ENCODE measurements around the gene UBAC2.

Gene UBAC2

DNA sequence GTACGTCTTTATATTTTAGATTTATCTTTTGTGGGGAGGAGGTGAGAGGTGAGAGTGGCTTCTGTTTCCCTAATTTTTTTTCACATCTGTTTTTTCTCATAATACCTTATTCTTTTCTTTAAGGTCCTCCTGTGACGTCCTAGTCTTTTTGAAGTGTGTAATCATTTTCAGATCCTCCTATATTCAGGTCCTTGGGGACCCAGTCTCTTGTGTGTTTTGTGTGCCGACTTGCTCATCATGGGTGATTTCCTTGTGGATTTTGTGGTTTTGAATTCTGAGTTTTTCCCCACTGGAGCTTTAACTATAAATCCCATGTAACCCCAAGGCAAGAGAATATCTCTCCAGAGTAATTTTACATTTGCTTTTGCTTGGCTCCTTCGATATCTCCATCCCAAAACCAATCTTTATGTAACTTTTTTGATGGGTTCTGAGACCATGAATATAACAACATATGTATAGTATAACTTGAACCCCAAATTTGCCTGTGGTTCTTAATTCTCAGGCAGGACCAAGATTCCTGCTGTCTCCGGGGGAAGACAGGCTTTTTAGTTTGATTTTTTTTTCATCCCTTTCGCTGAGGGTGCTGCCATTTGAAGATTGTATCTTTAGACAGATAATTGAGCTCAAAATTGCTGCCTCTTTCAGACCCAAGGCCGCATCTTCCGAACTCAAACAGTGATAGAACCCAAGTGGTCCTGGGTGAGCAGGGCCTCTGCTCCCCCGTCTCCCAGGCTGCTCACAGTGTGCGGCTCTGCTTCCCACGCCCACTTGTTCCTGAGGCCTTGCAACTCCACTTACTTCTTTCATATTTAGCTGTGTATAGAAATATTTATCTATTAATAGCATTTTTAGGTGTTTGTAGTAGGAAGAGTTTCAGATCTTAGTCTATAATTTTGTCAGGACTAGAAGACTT, 165.7 kb downstream of the UBAC2 start:
- no peak for DNase-seq

DNA sequence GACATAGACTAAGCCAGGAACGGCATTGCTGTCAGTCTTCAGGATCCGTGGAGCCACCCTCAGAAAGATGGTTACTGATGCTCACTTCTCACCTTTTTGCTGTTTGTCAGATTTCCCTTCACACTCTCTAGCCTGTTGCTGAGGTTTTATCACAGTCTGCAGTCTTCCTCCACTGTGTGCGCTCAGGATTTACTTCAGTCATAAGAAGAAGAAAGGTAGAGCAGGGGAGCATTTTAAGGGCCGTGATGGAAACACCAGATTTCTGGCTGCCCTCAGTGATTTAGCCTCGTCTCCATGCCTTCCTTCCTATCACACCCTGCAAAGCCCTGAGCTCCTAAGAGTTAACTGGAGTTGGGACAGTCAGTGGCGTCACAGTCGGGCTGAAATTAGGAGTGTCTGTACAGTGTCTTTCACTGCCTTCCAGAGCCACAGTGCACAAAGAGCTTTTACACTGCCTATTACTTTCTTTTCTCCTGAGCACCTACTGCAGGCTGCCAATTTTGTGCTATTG, 166.5 kb downstream of the UBAC2 start:
- DNase-seq, result no peak

DNA sequence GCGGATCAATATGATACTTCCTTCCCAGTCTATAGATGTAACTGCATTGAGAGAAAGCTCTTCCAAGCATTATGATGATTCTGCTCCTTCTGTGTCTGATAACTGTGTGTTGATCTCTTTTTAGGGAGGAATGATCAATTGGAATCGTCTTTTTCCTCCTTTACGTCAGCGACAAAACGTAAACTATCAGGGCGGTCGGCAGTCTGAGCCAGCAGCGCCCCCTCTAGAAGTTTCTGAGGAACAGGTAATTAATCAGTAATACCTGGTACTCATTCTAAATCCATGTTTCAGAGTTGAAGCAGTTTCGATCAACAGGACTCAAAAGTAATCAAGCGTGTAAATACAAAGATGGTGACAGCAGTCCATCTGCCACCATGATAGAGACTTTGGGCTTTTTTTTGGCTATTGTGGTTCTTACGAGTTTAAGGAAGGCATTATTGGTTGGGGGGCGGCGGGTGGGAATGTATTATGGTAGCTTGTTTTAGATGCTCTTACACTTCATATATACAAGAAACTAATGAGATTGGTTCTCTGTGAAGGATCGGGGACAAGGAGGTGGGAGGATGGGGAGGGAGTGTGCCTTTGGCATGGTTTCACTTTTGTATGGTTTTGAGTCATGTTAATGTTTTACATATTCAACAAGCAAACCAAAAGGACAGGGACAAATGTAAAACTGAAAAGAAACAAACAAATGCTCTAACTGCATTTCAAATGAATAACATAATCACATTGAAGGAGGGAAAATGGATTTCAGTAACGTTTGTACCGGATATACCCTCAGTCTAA, 167.2 kb downstream of the UBAC2 start:
- no peak for DNase-seq

DNA sequence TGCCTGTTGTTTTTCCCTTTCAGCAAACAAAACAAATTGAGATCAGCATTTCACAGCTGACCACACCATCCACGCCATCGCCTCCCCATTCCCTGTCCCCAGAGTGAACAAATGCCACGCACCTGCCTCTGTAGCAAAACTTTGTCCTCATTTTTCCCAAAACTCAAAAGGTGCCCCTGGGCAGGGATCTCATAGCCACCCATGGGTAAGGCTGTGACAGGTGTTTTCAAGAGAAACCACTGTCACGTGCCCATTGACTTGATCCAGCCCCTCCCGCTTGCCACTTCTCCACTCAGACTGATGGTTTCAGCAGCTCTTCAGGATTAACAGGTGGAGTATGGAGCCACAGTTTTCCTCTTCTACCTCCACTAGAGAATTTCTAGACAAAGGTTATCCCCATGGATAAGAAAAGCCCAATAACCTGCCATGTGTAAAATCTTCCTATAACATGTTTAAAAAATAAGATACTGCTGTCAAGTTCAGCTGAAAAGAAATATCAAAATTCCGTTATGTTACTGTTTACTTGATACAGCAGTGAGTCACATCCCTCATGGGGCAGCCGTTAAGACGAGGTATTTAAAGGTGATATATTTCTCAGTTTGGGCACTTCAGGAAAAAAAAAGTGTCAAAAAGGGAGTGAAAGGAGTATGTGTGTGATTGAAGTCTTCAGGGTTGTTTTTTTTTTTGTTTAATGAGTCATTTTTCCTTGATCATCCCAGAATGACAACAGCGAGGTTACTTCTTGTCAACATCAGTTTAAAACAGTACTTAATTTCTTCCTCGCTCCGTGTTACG, 170.0 kb downstream of the UBAC2 start:
- no peak for DNase-seq

DNA sequence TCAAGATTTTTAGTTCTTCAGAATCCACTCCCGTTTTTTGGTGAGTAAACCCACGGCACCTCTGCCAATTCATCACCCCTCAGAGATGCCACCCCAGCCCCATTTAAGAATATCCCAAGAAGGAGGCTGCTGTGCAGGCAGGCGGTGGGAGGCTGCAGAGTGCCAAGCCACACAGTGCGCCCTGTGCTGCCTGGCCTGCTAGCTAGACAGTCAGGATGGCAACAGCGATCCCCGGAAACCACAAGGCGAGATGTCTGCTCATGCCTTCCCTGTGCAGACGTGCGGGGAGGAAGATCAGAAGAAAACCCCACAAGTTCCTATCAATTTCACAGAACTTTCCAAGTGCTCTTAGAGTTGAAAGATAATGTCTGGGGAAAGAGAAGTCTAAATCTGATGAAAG, 171.3 kb downstream of the UBAC2 start:
- no peak for DNase-seq

DNA sequence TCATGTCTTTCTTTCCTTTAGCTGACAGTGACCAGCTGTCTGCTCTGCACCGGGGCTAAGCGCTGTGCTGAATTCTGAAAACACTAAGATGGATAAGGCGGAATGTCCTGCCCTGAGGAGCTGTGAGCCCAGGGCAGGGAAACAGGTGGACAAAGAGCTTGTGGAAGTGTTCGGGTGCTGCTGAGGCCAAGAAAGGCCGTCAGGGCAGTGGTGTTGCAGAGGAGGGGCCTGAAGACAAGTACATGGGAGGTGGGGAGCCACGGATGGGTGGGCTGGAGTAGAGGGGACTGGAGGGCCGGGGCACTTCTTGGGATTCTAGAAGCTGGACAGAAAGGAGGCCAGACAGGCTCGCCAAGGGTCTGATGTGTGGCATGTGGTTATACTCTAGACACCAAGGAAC, 172.8 kb downstream of the UBAC2 start:
- DNase-seq, result no peak

DNA sequence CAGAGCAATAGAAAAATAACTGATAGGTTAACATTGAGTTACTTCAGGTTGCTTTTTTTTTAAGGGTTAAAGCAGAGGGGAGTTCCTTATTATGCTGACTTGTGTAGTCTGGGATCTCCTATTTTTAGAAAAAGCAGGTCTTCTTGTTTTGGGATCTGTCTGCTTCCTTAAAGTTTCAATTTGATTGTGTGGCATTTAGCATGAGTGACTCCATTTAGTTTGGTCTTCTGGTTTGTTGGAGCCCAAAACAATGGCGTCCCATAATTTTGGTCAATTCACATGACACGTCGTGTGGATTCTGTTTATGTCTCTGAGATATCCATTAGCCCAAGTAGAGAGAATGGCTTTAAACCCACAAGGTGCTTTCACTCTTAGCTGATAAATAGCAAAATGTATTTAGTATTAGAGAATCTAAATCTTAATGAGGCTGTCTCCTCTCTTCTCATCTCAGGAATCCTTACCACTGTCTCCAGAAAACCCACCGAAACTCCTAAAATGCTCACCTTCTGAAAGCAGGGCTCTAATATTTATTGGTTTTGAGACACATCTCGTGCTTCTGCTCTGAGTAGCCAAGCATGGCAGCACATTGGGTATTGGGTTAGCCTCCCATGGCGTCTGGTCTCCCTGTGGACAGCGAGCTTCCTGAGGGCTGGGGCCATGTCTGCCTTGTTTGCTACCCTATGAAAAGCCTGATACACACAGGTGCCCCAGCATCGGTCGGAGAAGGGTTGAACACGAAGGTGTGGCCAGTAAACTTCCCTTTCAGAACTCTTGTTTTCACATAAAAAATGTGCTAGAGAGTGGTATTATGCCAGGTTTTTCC, 173.7 kb downstream of the UBAC2 start:
- no peak for DNase-seq

DNA sequence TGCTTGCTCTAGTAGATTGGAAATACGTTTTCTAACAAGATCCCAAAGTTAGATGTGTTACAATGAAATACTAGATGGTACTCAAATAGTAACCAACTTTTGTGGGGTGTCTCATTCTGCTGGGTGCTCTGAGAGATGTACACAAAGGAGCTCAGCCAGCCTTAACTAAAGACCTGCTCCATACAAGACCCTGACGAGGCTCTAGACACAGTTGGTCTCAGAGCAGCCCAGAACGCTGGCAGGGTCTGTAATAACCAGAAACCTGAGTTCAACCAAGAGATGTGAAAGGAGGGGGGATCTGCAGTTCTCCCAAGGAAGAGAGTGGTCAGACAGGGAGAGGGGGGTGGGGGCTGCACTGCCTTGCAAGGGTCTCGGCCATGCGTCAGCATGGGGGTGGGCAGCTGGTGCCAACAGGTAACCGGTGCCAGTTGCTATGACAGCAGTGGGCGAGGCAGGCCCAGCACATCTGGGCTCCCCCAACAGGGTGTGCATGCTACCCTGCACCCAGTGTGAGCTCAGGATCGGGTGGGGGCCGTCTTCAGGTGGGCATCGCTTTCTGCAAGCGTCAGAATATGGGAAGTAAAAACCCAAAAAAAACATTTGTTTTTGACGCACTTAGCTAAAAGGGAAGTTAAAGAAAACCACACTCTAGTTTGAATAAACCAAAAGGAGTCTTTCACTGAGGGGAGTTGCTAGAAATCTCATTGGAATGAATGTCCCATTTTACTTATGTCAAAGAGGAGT, 174.5 kb downstream of the UBAC2 start:
- DNase-seq, result no peak

DNA sequence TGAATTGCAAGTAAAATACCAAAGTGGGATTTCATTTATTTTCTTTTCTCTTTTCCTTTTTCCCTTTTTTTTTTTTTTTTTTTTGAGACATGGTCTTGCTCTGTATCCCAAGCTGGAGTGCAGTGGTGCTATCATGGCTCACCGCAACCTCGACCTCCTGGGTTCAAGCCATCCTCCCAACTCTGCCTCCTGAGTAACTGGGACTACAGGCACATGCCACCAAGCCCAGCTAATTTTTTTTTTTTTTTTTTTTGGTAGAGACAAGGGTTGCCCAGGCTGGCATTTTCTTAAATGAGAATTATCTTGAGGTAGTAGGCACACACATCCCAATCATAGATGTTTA, 175.1 kb downstream of the UBAC2 start:
- DNase-seq, result no peak

DNA sequence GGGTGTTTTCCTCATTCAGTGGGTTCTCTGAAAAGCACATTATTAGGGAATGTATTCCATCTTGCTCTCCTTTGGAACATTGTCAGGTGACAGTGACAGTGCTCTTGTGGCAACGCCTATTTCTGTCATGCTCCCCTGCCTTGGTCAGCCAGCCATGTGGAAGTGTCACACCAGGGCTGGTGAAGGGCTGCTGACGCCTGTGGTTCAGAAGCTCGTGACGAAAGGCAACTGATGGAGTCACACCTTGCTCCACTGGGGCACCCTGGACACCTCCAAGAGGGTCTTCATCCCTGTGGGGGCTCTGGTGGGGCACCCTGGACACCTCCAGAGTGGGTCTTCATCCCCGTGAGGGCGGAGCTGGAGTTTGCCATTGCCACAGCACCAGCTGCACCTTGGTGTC, 175.5 kb downstream of the UBAC2 start:
- no peak for DNase-seq

DNA sequence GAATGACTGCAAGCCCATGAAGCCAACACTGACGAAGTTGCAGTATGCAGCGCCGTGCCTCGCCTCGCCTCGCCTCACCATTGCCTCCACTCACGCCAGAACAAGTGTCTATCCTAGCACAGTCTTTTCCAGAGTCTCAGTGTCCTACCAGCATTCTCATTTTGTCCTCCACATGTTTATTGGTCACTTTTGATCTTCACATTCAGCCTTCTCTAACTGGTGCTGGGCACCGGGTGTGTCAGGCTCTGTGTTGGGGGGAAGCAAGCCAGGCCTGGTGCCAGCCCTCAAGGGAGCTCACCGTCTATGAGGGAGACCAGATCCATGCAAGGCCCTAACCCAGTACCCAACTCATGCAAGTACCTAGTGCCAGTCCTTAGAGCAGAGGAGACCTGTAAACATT, 176.3 kb downstream of the UBAC2 start:
- no peak for DNase-seq

DNA sequence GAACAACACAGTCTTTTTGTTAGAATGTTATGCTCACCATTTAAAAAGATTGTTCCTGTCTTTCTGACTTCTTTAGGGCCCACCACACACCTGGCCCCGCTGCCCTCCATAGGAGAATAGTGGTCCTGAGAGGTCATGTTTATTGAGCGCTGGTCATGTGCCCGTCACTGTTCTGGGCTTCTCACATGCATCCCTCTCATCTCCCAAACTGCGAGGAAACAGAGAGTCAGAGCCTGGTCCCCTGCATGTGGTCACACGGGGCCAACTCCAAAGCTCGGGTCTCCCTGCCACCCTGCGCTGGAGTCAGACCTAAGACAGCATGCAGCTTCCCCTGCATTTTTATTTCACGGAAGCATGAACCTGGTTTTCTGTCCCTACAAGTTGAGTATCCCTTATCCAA, 177.0 kb downstream of the UBAC2 start:
- DNase-seq, result no peak

DNA sequence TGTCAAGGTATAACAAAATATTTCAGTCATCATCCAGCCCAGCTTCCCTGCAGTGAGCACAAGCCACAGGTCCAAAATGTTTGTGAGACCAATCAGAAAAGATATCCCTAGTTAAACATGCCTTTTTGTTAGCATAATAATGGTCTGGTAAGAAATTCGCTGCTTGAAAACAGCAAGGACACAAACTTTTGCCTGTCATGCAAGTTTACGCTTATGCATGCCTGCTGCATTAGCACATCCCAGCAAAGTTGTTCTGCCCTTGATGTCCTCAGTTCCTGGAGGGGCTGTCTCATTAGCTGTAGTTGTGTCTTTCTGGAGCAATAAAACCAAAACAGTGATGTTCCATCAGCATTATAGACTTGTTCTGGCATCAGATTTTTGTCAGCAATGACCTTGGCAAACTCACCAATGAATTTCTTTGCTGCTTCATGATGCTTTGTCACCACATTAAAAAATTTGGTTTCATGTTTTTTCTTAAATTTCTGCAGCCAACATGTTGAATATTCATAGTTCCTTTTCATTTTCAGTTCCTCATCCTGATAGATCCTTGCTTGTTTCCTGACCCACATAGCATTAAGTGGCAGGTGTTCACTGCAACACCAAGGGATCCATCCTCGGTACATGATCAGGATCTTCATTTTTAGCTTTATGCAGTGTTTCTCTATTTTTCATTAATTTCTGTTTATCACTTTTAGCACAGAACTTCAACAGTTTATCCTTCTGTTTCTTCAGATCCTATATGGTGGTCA, 178.5 kb downstream of the UBAC2 start:
- DNase-seq, result no peak

DNA sequence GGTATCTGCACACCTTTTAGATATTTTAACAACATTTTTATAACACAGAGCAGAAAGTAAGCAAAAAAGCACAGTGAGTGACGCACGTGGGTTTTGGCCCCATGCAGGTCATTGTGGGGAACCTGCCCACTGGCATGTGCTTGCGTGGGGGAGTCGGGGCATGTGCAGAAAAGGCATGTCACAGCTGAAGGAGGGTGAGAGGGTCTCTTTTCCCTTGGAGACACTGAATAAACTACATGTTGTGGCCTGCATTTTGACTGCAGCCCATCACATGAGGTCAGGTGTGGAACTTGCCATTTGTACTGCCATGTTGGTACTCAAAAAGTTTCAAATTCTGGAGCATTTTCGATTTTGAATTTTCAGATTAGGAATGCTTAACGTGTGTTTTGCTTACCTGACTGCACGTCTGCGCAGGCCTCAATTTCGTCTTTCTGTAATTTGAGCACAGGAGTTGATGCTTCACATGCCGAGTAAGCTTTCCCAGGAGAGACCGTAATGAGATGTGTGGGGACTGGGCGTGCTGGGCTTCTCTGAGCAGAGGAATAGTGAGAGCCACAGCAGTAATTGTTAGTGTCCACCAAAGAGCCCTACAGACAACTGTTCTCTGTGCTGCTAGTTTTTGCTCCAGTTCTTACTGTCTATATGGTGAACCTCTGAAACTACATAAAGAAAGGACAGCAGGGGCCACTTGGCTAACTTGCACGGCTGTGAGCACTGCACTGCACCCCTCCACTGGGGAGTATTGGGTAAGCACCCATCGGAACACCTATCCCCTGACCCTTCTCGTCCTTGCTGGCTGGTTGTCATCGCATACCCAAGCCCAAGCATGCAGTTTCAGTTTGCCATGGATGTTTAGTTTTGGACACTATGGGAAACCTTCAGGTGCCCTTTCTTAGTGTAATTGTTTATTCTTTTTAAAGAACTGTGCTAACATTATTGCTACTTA, 179.5 kb downstream of the UBAC2 start:
- DNase-seq, result no peak

DNA sequence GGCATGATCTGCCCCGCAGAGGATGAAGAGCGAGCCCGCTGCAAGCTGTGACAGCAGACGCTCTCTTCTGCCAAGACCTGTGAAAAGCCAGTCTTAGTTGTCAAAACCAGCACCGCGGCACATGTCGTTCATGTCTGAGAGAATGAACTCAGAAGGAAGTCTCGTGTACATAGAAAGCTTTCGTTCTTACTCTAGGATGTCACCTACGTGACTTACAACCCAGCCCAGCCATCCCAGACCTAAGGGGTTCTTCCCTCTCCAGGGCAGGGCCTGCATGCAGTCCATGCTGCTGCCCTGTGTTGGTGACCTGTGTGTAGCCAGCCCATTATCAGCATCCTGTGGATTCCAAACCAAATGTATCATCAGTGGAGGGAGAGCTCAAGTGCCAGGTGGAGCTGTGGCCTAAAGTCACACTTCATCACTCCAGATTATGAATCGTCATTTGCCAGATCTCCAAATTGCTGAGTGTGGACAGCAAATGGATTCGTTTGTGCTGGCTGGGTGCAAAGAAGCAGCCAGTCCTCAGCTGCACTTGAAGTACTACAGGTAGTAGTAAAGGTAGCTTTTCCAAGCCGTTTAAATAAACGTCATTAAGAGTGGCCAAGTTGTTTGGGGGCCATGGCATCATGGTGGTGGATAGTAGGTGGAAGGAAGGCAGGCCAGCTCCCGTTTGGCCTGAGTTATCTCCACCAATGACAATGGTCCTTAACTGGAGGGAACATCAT, 180.4 kb downstream of the UBAC2 start:
- DNase-seq, result no peak

DNA sequence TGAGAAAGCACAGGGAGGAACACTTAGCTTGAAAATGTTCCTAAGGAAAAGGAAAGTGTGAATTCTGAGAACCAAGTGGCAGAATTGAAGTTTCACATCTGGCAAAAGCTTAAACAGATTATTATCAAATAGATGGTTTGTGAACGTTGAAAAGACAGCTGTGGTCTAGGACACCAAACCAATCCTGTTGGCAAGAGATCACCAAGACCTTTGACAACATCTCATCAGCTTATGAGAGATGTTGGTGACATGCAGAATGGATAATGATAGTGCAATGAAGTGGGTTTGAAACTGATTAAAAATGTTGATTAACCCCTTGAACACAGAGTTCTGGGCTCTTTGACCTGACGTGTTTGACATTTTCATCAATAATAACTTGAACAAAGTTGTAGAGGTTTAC, 181.1 kb downstream of the UBAC2 start:
- no peak for DNase-seq

DNA sequence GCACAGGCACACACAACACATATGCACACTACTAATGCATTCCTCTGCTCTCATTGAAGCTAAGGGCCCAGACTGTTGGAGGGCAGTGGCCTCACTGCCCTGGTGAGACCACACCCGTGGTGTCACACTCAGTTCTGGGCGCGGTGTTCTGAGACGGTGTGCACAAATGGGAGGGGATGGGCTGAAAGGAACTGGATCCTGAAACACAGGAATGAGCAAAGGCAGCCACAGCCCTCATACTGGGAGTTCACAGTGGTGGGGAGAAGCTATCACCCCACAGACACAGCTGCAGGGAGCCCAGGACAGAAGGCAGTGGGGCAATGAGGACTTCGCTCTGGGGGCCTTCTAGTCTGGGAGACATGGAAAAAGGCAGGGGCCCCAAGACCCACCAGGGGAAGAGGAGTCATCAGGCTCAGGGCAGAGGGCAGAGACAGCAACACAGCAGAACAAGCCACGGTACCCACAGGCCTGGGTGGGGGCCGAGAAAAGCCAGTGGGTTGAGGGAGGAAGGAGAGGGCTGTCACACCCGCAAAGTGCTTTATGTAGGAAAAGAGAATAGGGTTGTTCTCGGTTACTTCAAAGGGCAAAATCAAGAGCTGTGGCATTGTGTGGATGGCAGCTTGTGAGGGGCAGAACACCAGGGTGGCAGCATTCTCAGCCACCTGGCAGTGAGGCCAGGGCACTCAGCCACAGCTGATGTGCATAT, 181.9 kb downstream of the UBAC2 start:
- DNase-seq, result no peak

DNA sequence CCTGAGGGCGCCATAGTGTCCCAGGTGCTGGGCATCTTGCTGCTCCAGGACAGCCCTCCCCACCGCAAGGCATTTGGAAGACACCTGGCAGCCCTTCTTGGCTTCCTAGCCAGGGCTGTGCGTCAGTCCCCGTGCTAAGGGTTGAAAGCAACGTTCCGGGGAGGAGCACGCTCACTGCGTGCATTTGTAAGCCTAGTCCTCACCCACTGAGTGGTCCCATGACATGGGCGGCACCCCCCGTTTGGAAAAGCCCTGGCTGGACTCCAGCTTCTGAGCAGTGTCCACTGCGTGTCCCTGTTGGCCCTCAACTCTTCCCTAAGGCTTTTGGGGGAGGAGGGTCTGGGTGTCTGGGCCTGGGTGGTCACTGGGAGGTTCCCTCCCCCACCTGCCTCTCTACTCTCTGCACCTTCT, 182.9 kb downstream of the UBAC2 start:
- DNase-seq, result no peak
